NT2/D1 (cell line): ENCODE results near the gene CDH22.

Experiments
- YY1 ChIP-seq: IDR thresholded peaks from 2 replicates; pipeline ENCODE4 v1.6.1; 2011; ENCODE audit not compliant: insufficient read length, insufficient read depth
- ZNF274 ChIP-seq: IDR thresholded peaks from 2 replicates; pipeline ENCODE4 v1.6.1; 2011; ENCODE audit warnings: mild to moderate bottlenecking, low read depth, low read length

DNA sequence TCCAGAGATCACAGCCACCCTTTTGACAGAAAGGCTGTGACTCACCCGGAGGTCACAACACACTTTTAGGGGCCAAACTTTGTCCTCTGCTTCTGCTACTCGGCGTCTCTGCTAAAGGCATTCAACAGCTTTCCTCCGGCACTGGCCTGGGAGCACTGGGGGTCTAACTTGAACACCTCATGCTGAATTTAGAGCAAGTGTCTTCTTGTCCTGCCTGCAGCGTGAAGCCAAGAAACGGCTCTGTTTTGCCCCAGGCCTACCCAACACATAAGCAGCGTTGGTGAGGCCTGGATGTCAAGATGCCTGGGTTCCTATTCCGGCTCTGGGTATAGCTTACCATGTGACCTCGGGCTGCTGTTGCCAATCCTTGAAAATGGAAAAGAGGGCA lies 2.3 kb downstream of the CDH22 start:
- no peak for TF ChIP-seq ZNF274
- TF ChIP-seq YY1: no peak
